ENCODE data around the gene PKP2.
"Not testable (repeated sequence)": the region's sequence is repeated elsewhere in the genome, so short reads cannot be mapped to it uniquely, and the experiment has no call there.

Gene PKP2

DNA sequence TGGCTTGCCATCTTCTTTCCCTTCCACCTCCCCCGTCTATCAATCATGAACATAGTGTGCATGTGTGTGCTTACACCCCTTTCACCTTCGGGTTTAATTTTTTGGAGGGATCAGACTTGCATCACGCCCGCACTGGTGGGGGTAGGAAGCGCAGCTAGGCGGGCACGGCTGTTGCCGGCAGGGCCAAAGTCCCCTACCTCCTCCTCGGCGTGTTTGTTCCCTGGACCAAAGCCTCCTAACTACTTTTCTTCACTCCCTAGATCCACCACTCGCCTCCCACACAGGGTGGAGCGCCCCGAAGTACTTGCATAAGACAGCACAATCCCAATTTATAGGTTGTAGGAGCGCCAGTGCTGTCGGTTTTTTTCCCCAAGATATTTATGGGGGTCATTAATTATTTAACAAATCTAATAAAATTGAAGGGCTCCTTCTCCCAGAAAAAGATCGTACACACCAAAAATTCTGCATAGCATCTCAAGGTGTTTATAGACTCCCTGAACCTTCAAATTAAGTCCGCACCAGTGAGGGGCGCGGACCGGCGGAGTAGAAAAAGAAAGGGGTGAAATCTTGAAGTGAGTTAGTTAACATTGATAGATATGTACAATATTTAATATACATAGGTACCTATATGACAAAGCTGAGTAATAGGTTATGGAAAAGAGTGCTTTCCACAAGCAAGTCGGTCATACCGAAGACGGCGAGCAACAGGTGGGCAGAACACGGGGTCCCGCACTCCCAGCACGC is 717 bp downstream of the PKP2 start:
- DNase-seq: peak in 1 of 2 donors; percentile 0

DNA sequence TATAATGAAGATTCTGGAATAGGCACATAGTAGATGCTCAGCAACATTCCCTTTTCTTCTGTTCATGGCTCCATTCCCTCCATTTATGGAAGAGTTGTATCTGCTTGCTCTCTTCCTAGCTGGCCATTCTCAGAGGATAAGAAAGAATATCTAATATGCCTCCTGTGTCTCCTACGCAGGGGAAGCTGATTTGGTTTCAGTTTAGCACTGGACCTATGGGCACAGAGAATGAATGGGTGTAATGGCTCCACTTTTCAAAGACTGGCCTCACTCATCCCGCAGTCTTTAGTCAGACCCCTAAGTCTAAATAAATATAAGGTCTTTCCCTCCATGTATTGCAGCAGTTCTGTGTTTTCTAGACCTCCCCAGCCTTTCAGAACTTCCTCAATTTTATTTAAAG is 2.0 kb downstream of the PKP2 start:
- no peak for DNase-seq

DNA sequence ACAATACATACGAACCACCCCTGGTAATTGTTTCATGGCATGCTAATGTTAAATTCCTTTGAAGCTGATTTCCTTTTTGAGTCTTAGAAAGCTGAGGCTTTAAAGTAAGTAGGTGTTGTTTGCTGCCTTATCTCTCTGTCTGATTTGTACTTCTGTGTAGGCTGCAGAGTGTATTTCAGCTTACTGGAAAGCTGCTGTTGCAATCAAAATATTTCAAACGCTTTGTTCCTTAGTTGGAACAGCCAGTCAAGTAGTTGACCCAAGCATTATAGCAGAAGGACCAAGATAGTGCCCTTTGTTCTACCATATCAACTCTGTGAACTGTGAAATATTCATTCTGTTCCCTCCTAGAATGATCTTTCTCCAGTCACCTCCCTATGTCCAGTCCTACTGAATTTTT is 3.1 kb downstream of the PKP2 start:
- no peak for DNase-seq

DNA sequence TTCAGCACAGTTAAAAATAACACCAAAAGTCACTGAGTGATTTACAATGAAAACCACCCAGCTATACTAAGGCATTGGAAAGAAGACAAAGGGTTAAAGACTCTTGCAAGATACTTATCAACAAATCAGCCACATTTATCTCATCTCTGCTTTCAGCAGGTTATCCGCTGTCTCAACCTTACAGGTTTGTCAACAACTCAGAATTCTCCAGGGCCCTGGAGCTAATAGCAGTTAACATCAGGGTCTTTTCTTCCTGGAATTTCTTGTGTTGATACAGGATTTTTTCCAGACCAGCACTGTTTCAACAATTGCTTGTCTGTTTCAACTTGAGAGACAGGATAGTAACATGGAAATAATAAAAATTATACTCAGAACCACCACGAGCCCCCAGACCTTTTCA is 3.5 kb downstream of the PKP2 start:
- no peak for DNase-seq

DNA sequence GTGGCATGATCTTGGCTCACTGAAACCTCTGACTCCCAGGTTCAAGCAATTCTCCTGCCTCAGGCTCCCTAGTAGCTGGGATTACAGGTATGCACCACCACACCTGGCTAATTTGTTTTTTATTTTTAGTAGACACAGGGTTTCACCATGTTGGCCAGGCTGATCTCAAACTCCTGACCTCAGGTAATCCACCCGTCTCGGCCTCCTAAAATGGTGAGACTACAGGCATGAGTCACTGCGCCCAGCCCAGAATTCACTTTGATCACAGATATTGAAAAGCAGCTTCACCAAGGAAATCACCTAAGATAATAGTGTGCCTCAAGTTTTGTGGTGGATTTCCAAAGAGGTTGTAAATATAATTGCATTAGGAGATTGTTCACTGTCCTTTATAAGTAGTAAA is 4.2 kb downstream of the PKP2 start:
- not testable (repeated sequence) for DNase-seq

DNA sequence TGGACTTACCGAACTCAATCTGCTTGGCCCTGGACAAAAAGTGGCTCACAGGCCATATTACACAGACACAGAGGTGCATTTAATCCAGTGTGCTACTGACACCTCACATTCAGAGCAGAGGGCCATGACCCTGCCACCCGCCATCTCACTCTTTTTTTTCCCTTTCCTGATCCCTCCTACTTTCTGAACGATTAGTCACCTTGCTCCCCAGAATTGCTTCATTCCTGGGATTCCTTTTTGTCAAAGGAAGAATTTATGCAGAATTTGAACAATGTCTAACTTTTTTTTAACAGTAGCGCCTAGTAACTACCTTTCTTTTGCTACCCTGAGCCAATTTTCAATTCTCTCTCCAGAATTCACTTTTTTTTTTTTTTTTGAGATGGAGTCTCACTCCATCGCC is 4.6 kb downstream of the PKP2 start:
- DNase-seq: no peak

DNA sequence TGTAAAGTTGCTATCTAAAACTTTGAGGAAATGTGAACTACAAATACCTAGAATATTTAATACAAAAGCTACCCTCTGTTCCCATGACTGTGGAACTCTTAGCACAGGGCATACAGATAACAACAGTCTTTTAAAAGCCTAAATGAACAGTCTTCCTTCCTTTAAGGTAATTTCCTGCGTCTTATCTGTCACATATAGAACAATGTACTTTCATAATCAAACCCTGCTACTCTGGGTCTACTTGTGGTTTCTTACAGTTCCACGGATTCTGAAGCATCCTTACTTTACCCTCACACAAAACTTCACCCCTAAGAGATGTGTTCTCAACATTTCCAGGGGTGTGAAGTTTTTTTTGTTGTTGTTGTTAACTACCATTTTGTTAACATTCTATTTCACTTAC is 5.1 kb downstream of the PKP2 start:
- DNase-seq: no peak

DNA sequence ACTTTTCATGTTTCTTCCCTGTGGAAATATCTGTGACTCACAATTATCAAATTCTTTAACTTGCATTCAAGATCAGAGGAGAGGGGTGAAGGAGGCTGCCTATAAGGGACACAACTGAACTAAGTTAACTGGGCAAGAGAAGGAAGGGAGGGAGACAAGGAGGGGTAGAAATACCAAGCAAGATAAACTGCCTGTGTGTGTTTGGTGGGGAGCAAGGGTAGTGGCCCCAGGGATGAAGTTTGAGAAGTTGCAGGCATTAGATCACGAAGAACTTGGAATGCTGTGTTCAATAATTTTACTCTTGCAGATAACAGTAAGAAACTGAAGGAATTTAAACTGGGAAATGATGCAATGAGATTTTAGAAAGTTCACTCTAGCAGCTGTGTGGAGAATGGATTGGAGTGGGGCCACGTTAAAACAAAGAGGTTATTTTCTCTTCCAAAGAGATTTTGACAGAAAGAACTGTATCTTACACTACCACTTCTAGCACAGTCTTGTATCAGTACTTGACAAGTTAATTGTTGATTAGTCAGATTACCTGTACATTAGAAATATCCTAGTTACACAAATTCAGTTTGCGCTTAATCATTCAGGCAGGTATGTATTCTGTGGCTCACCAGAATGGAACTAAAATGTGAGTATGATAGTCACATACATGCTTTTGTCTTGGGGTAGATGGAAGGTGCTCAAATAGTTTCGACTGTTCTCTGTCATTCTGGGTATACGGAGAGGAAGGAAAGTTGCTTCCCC is 7.4 kb downstream of the PKP2 start:
- no peak for DNase-seq

DNA sequence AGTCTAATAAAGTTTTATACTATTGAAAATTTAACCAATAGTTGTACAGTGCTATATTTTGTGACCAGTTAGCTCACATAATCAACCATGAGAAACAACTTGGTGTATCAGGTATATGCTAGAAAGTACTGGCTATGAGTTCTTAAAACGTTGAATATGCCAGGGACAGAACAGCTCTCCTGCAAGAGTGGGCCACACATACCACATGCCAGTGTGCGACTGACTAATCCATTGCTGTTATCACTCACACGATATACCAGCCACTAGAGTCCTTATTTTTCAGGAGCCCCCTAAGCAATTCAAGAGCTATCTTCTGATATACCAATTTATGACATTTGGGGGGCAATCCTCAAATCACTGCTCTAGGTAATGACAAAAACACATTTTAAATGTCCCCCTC is 9.5 kb downstream of the PKP2 start:
- DNase-seq: no peak

DNA sequence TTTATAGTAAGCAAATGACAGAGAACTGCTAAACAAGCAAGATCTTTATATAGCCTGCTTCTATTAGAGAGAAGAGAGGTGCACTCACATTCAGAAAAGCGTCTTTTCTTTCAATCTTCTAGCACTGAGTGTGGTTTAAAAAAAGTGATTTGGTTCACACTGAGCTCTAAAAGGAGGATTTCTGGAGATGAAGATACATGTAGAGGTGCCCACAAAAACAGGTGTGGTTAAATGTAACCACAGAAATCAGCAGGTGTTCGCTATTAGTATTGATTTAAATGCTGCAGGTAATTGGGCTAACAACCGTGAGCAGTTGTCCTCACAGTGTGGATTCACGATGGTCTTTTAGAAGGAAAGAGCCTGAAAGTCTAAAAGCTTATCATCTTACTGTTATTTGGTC is 10.7 kb downstream of the PKP2 start:
- DNase-seq: no peak

DNA sequence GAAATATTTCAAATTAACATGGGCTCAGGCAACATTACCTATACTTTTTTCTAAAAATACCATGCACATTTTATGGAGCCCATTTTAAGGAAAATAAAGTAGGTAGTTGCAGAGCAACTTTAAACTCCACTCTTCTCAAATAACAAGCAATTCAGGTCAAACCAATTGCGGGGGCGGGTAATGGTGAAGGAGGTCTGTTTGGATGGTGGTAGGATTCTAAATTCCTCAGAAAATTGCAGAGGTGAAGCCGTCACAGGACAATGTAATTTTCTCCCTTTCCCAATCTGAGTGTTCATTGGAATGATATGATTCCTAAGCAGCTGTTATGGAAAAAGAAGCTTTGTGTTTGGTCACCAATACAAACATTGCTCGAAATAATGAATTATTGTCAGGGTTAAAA is 11.6 kb downstream of the PKP2 start:
- DNase-seq: no peak

DNA sequence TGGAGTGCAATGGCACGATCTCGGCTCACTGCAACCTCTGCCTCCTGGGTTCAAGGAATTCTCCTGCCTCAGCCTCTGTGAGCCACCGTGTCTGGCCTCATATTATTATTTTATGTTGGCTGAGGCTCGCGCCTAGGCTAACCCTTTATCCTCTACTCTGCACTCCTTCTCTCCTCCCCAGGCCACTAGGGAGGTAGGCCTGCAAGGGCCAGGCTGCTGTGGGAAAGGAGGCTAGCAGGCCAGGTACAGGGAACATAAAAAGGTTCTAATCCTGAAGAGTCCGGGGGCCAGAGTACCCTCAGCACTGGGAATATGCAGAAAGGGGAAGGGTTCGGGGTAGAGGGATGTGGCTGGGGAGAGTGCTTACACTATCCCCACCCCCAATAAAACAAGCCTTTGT is 14.9 kb downstream of the PKP2 start:
- DNase-seq: no peak

DNA sequence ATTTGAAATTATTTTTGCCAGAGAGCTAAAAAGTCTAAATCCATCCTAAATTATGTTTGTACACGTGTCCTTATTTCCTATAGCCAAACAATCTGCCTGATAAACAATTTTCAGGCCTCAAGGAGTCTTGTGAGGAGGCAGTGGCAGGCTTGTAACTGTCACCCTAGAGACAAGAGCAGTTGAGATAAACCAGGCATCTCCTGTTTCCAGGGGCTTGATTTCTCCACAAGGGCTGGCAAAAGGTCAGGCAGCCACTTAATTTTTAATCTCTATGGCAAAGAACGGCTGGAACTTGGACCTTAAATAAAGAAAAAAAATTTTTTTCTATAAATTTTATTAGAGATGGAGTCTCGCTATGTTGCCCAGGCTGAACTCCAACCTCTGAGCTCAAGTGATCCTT is 15.5 kb downstream of the PKP2 start:
- no peak for DNase-seq

DNA sequence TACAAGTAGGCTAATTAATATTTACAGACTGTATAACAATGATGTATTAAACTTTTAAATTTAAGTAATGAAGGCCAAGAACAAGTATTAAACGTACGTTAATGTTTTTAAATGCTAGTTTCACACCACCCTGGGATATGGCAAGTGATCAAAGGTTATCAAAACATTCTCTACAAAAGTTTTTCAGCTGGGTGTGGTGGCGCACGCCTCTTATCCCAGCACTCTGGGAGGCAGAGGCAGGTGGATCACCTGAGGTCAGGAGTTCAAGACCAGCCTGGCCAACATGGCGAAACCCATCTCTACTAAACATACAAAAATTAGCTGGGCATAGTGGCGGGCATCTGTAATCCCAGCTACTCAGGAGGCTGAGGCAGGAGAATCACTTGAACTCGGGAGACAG is 17.5 kb downstream of the PKP2 start:
- DNase-seq: not testable (repeated sequence)

DNA sequence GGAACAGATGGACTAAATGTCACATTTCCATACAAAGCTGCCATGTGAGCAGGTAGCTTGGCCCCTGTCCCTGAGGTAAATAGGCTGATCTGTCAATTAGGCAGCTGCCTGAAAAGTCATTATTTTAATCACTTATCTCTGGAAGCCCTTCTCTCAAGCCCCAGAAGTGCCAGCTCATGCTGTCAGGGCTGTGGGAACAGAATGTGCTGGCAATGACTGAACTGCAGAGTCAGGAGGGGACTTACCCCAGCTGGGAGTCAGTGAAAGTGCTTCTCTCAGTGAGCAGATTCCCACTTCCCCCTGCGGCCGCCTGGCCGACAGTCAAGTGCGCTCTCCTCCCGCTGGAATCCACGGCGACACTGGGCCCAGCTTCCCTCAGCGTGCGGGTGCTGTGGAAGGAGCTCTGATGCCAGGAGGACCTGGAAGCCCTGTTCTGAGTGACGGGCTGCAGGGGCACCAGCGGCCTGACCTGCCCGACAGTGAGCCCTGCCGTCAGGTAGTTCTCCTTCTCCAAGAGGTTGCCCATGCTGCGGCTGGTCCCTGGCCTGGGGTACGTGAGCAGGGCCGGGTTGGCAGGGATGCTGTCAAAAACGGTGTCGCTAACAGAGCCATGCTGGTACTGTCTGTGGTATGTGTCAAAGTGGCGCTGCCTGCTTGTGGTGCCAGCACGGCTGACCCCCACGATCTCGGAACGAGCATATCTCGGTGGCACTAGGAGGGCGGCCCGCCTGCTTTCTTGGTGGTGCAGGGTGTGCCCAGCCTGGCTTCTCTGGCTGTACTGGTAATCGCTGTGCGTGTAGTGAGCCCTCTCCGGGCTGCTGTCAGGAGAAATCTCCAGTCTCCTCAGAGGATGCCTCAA is 18.7 kb downstream of the PKP2 start:
- DNase-seq: no peak

DNA sequence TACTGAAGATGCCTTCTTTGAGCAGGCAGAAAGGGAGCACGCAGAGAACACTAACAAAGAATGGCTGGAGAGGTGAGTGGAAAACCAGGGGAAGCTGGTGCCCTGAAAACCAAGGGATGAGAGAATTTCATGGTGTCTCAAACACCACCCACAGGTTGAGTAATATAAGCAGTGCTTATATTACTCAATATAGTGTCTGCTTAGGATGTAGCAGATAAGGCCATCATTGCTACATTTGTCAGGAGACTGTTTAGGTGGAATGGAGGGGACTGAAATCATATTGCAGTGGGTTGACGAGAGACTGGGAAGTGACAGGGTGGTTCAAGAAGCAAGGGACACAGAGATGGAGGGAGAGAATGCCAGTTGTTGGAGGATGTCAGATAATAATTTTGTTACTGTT is 20.6 kb downstream of the PKP2 start:
- no peak for DNase-seq

DNA sequence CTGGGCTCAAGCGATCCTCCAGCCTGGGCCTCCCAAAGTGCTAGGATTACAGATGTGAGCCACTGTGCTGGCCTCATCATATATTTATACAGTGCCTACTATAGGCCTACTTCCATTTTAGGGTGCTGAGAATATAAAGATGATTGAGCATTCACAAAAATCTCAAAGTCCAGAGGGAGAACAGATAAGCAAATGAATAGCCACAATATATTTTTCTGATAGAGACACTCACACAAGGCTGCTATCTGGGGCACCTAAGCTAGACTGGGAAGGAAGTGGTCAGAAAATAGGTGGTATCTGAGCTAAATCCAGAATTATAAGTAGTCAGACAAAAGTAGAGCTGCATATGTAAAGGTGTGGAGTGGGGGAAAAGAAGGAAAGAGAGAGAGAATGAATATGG is 21.6 kb downstream of the PKP2 start:
- no peak for DNase-seq

DNA sequence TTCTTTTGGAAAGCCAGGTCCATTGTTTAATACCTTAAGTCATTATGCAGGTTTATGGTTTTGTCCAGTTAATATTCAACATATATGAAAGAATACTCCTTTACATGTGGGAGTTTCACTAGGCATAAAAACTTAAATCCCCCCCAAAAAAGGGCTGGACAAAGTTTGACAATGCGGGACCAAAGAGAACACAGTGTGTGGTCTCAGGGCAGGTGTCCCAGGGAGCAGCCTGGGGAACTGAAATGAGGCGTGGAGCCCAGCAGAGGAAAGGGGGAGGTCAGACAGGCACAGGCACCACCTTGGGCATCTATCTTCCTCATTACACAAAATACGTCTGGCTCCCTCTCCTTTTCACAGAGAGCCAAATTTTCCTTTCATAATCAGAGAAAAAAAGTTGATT is 22.5 kb downstream of the PKP2 start:
- no peak for DNase-seq

DNA sequence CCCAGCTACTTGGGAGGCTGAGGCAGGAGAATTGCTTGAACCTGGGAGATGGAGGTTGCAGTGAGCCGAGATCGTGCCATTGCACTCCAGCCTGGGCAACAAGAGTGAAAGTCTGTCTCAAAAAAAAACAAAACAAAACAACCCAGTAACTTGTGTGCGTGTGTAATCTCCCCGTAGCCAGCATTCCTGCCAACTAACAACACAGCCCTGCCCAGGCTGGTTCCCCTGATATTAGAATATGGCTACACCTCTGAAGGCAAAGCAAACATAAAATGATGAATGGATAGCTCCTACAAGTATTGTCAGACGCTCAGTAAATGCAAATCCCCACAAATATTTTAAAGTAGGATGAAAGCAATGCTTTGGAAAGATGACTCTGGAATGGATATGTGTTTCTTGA is 24.2 kb downstream of the PKP2 start:
- not testable (repeated sequence) for DNase-seq

DNA sequence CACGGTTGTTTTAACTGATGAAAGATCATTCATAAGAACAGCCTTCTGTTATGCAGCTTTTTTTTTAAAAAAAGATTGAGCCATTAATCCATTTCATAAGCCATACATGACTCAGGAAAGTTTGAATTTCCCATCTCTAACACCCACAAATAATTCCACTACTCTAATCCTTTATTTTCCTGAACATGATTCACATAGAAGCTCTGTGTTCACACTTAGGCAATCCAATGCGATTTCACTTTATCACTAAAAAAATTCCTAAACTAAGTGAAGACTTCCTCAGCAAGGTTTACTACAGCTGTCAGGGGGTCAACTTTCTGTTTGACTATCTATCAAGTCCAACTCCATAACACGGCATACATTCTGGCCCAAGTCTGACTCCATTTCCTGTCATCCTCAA is 25.9 kb downstream of the PKP2 start:
- DNase-seq: no peak

DNA sequence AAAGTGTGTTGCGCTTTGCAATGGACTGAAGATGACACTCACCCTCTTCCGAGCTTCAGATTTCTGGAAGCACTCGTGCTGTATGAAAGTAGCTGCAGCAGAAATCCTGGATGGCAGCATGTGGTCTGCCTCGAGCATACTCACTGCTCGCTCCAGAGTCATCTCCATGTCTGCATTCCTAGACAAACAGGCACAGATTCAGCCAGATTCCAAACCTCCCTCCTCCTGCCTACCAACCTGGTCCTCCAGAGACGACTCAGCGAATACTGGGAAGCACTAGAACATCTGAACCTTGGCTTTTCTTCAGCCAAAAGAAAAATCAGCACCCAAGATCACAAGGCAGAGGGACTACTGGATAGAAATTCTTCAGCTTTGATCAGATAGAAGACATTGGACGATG is 27.7 kb downstream of the PKP2 start:
- no peak for DNase-seq

DNA sequence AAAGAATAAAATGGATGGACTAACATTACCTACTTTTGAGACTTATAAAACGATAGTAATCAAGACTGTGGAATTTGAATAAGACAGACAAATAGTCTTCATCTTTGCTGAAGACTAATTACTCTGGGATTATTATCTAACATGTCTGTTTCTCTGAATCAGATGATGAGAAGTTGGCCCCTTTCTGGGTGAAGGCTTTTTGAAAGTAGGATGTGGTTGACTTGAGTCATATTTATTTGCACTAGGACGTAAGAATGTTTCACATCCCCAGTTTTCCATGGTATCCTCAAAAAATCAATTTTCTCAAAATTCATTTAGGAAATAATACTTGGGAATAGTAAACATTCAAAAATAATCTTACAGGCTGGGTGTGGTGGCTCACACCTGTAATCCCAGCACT is 31.8 kb downstream of the PKP2 start:
- DNase-seq: no peak

DNA sequence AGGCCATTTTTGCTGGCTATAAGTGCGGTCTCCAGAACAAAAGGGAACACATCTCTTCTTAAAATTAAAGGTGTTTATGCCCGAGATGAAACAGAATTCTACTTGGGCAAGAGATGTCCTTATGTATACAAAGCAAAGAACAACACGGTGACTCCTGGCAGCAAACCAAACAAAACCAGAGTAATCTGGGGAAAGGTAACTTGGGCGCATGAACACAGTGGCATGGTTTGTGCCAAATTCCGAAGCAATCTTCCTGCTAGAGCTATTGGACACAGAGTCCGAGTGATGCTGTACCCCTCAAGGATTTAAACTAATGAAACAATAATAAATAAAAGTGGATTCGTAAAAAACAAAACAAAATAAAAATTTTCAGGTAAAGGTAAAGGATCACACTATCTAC is 33.4 kb downstream of the PKP2 start:
- no peak for DNase-seq

DNA sequence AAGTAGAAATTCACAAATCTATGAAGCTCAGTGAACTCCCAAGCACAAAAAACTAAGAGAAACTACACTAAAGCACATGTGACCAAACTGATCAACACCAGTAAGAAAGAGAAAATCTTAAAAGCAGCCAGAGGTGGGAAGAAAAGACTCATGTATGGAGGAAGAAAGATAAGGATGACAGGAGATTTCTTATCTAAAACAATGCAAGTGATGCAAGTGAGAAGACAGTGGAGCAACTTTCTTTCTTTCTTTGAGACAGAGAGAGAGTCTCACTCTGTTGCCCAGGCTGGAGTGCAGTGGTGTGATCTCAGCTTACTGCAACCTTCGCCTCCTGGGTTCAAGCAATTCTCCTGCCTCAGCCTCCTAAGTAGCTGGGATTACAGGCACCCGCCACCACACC is 34.9 kb downstream of the PKP2 start:
- not testable (repeated sequence) for DNase-seq

All from stimulated activated CD4-positive, alpha-beta T cell treated with anti-CD3 and anti-CD28 coated beads, Interleukin-2, amount 100 ng/mL, for 24 hours (primary cell).